Measurements from ENCODE around the gene TRMT2A. TPM values are rescaled to one million over a fixed set of nuclear protein-coding genes. Genes with fewer than 3 reads are reported as not detected.

The TRMT2A gene
- total and polyA plus RNA-seq, 2 of the 8 experiments (the other 6 are each of a cell fraction or from before 2014, with no cell fraction given) = 44.9 to 50.3 TPM

GRCh38 chr22:20065896-20066616 is 51.0 kb downstream of the TRMT2A start (continued):
- TF ChIP-seq CHD7 (IDR thresholded peaks at IDR 0.05; ENCODE audit: insufficient replicate concordance, low read length) (no peak), CTCF (IDR thresholded peaks at IDR 0.05; ENCODE audit: control extremely low read depth in 1 of 3, insufficient read depth in 1 of 3, low read depth in 1 of 3, low read length in 3 of 3) (no peak), CEBPB (IDR thresholded peaks at IDR 0.05; ENCODE audit: low read depth, low read length) (no peak), EGR1 (IDR thresholded peaks at IDR 0.05; ENCODE audit: borderline replicate concordance, low read depth, low read length) (no peak)
